ENCODE data around the gene SYNJ2. TPM values are rescaled to one million over a fixed set of nuclear protein-coding genes. Genes with fewer than 3 reads are reported as not detected.
A peak's percentile ranks its signal among the peaks of the same experiment; 100 is the strongest.

The SYNJ2 gene
- polyA plus RNA-seq, 1 experiment, result 40.8 TPM

DNA sequence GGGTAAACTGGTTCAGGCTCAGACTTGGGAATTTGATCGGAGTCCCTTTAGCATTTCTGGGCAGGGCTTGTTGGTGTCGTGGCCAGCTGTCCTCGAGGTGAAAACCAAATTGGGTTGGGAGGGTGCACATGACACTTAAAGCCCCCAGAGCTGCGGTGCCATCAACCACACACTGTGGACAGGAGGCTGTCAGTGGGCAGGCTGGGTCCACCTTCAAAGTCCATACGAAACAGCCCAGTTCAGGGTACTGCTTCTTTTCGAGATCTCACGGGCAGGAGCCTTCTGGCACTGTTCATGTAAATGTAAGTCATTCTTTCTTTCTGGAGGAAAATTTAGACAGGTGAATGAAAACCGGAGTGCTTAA, 7.0 kb downstream of the SYNJ2 start:
- no peak for DNase-seq (ENCODE audit: low read depth, low spot score)
- Histone ChIP-seq H3K27me3 (ENCODE audit: control insufficient read depth, insufficient read depth, low read length) (no peaks in the 10 kb centered on the region), H3K4me3 (ENCODE audit: low read depth, low read length) (no peak overlapping the region), H3K27ac (ENCODE audit: low read depth, low read length) (no peak overlapping the region), H3K9me3 (ENCODE audit: control insufficient read depth, insufficient read depth, low read length) (no peaks in the 10 kb centered on the region)
- CTCF ChIA-PET, result no interaction called here
- POLR2A ChIA-PET, result no interaction called here
- TF ChIP-seq, protein P1, sequence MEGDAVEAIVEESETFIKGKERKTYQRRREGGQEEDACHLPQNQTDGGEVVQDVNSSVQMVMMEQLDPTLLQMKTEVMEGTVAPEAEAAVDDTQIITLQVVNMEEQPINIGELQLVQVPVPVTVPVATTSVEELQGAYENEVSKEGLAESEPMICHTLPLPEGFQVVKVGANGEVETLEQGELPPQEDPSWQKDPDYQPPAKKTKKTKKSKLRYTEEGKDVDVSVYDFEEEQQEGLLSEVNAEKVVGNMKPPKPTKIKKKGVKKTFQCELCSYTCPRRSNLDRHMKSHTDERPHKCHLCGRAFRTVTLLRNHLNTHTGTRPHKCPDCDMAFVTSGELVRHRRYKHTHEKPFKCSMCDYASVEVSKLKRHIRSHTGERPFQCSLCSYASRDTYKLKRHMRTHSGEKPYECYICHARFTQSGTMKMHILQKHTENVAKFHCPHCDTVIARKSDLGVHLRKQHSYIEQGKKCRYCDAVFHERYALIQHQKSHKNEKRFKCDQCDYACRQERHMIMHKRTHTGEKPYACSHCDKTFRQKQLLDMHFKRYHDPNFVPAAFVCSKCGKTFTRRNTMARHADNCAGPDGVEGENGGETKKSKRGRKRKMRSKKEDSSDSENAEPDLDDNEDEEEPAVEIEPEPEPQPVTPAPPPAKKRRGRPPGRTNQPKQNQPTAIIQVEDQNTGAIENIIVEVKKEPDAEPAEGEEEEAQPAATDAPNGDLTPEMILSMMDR (IDR thresholded peaks at IDR 0.05; ENCODE audit: low read depth, low read length), result no peak

DNA sequence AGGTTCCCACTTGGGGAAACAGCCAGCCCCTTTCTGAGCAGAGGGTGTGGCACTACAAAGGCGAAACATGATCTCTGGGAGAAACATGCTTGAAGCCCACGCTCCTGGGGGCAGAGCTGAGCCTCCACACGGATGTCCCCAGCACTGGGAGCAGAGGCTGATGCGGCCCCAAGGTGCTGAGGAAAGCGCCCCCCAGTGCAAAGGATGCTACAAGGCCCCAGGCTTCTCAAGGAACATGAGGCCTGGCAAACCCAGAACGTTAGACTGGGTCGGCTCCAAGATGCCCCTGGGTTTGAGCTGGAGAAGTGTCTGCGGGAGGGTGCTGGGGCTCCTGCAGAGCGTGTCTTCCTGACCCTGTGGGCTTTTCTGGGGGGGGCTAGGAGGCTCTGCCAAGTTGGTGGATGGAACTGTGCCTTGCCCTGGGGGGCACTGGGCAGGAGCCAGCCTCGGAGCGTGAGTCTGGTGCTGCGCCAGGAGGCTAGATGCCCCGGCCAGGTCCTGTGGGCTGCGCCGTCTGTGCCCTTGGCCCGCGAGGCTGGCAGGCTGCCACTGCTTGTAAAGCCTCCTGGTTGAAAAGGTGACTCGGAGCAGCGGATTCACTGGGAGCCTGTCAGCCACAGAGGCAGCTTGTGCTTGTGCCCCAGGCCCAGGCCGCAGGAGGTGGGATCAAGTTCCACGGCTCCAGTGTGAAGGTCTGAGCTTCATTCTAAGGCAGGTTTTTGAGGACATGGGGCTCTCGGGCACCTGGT, 8.1 kb downstream of the SYNJ2 start:
- DNase-seq (ENCODE audit: low read depth, low spot score), result no peak
- POLR2A ChIA-PET, result interaction anchor here (0.6 to 1.3 kb wide), 2 partner anchors 14 to 59 kb away, joined by 3 to 4 read pairs; no protein-coding TSS in a partner anchor
- CTCF ChIA-PET, result interaction anchor here (0.5 kb wide), 1 partner anchor 241 kb away, joined by 4 read pairs; no protein-coding TSS in a partner anchor

DNA sequence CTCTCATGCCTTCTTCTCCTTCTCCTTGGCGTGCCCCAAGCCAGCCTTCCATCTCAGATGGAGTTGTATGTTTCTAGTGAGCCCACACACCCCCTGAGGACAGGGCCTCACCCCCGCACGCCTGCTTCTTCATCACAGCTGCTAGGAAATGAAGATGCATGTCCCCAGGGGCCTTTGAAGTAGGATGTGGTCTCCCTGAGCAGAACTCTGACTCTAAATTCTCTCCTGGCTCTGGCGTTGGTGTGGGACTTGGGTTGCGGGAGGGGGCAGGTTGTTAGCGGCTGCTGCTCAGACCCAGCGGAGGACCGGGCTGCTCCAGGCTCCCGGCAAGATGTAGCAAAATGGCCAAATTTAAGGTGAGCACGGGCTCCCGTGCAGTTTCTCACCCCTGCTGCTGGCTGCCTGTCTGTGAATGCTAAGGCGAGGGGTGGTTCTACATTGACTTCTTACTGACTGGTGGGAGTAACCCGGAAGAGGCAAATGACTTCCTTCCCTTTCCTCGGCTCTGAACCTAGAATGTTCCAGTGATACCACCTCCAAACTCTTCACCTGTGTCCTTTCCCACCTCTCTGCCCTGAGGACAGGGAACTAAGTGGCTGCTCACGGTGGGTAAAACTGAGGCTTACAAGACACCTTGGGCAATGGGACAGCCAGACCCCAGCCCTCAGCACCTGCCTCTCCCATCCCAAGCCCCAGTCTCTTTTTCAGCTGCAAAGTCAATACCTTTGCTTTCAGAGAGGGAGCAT, 8.8 kb downstream of the SYNJ2 start:
- POLR2A ChIA-PET, result interaction anchor here (1.3 kb wide), 1 partner anchor 13 kb away, joined by 4 read pairs; no protein-coding TSS in a partner anchor
- CTCF ChIA-PET, result interaction anchor here (0.5 kb wide), 1 partner anchor 242 kb away, joined by 4 read pairs; no protein-coding TSS in a partner anchor
- H3K4me3 ChIP-seq (ENCODE audit: low read depth, low read length), result no peak overlapping the region
- no peaks in the 10 kb centered on the region for H3K27me3 ChIP-seq (ENCODE audit: control insufficient read depth, insufficient read depth, low read length)
- H3K27ac ChIP-seq (ENCODE audit: low read depth, low read length), result peak overlapping the region; percentile 21
- no peaks in the 10 kb centered on the region for H3K9me3 ChIP-seq (ENCODE audit: control insufficient read depth, insufficient read depth, low read length)
- DNase-seq (ENCODE audit: low read depth, low spot score), result no peak
- TF ChIP-seq, protein P1 (IDR thresholded peaks at IDR 0.05; ENCODE audit: low read depth, low read length), result no peak

More for the DNA sequence above, 8.1 kb downstream of the SYNJ2 start:
- Histone ChIP-seq H3K4me3 (ENCODE audit: low read depth, low read length) (0 out of 2 replicates have a peak overlapping the region, but pooled peaks have one; percentile 7), H3K9me3 (ENCODE audit: control insufficient read depth, insufficient read depth, low read length) (no peaks in the 10 kb centered on the region), H3K27me3 (ENCODE audit: control insufficient read depth, insufficient read depth, low read length) (no peaks in the 10 kb centered on the region), H3K27ac (ENCODE audit: low read depth, low read length) (peak overlapping the region; percentile 21)
- TF ChIP-seq, protein P1 (IDR thresholded peaks at IDR 0.05; ENCODE audit: low read depth, low read length), result no peak

DNA sequence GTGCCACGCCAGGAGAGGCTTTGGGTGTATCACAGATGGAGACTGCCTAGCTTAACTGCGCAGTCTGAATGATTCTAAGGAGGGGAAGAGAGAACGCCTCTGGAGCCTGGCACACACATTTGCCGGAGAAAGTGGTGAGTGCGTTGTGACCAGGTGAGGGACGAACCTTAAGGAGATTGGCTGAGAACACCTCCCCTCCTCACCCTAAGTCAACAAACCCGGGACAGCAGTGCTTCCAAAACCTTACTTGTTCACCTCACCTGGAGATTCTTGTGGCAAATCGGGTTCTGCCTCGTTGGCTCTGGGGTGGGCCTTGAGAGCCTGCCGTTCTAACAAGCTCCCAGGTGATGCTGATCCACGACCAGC, 9.4 kb downstream of the SYNJ2 start:
- Histone ChIP-seq H3K9me3 (ENCODE audit: control insufficient read depth, insufficient read depth, low read length) (no peaks in the 10 kb centered on the region), H3K4me3 (ENCODE audit: low read depth, low read length) (no peak overlapping the region), H3K27me3 (ENCODE audit: control insufficient read depth, insufficient read depth, low read length) (no peaks in the 10 kb centered on the region), H3K27ac (ENCODE audit: low read depth, low read length) (no peak overlapping the region)
- no peak for DNase-seq (ENCODE audit: low read depth, low spot score)
- TF ChIP-seq, protein P1 (IDR thresholded peaks at IDR 0.05; ENCODE audit: low read depth, low read length), result no peak
- CTCF ChIA-PET, result no interaction called here
- POLR2A ChIA-PET, result no interaction called here

DNA sequence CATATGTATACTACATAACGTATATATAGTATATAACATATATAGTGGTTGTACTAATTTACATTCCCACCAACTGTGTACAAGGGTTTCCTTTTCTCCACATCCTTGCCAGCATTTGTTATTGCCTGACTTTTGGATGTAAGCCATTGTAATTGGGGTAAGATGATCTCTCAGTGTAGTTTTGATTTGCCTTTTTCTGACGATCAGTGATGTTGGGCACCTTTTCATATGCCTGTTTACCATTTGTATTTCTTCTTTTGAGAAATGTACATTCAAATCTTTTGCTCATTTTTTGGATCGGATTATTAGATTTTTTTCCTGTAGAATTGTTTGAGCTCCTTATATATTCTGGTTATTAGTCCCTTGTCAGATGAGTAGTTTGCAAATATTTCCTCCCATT, 11.4 kb downstream of the SYNJ2 start:
- CTCF ChIA-PET, result interaction anchor here (0.7 to 2.6 kb wide), 4 partner anchors 9 to 713 kb away, joined by 3 to 8 read pairs (median 5); no protein-coding TSS in a partner anchor
- no peaks in the 10 kb centered on the region for H3K27me3 ChIP-seq (ENCODE audit: control insufficient read depth, insufficient read depth, low read length)
- H3K27ac ChIP-seq (ENCODE audit: low read depth, low read length), result no peak overlapping the region
- no peak for DNase-seq (ENCODE audit: low read depth, low spot score)
- POLR2A ChIA-PET, result interaction anchor here (1.1 to 1.3 kb wide), 2 partner anchors 10 to 11 kb away, joined by 5 to 11 read pairs; partner anchors contain the start of gene SYNJ2
- TF ChIP-seq, protein P1 (IDR thresholded peaks at IDR 0.05; ENCODE audit: low read depth, low read length), result no peak
- no peak overlapping the region for H3K4me3 ChIP-seq (ENCODE audit: low read depth, low read length)
- no peaks in the 10 kb centered on the region for H3K9me3 ChIP-seq (ENCODE audit: control insufficient read depth, insufficient read depth, low read length)

All from AG04450 (cell line).